ENCODE data around the gene NFIX. TPM values are rescaled to one million over a fixed set of nuclear protein-coding genes. Genes with fewer than 3 reads are reported as not detected.

NFIX gene
- total and polyA plus RNA-seq, 9 of the 15 experiments (the other 6 are each of a cell fraction or from before 2014, with no cell fraction given), result 0.28 to 26.8 (median 5.4) TPM

DNA sequence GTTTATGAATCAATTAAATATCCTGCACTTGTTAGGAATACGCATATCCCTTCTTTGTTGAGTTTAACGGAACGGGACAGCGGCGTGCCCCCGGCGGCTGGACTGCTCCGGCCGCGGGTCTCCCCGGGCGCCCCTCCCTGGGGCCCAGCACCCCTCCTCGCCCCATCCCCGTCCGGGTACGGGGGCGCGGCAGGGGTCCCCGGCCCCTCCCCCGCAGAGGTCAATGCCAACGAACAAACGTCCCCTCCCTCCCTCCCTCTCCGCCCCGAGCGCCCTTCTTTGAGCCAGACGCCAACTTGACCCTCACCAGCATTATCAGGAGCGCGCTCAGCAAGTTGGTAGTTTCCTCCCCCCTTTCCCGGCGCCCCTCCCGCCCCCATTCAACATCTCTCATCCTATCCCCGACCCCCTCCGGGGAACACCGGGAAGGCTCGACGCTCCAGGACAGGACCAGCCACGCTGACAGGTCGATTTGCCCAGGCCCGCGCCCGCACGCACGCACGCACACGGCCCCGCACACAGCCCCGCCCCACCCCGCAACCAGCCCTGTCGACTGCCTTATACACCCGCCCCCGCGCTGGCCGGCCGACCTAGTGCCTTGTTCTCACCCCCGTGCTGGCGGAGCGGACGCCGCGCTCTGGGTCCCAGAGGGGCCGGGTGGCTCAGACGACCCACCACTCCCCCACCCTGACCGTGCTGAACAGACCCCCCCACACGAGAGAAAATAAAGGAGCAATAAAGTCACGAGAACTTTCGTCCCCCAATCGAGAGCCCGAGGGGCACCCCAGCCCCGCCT lies 102.4 kb downstream of the NFIX start (continued):
- TF ChIP-seq BACH1 (tag; IDR thresholded peaks at IDR 0.05), result no peak
- no peak for TF ChIP-seq EWSR1 (IDR thresholded peaks at IDR 0.05; ENCODE audit: borderline replicate concordance, low read depth, partially characterized antibody)
- no peak for TF ChIP-seq SETDB1 (IDR thresholded peaks at IDR 0.05; ENCODE audit: low read length)
- peak; percentile 68 for TF ChIP-seq FIP1L1 (IDR thresholded peaks at IDR 0.05; ENCODE audit: low read depth, low read length, poor library complexity, severe bottlenecking)
- TF ChIP-seq HNRNPK (IDR thresholded peaks at IDR 0.05; ENCODE audit: low read depth, low read length, poor library complexity, severe bottlenecking), result no peak
- no peak for TF ChIP-seq BRCA1 (IDR thresholded peaks at IDR 0.05)
- no peak for TF ChIP-seq BRCA1 (CRISPR knock-in tag; IDR thresholded peaks at IDR 0.05)
- no peak for TF ChIP-seq SRSF7 (optimal IDR thresholded peaks at IDR 0.05; ENCODE audit: low read depth, low read length)
- no peak for TF ChIP-seq MITF (IDR thresholded peaks at IDR 0.05)
- TF ChIP-seq, protein P1, sequence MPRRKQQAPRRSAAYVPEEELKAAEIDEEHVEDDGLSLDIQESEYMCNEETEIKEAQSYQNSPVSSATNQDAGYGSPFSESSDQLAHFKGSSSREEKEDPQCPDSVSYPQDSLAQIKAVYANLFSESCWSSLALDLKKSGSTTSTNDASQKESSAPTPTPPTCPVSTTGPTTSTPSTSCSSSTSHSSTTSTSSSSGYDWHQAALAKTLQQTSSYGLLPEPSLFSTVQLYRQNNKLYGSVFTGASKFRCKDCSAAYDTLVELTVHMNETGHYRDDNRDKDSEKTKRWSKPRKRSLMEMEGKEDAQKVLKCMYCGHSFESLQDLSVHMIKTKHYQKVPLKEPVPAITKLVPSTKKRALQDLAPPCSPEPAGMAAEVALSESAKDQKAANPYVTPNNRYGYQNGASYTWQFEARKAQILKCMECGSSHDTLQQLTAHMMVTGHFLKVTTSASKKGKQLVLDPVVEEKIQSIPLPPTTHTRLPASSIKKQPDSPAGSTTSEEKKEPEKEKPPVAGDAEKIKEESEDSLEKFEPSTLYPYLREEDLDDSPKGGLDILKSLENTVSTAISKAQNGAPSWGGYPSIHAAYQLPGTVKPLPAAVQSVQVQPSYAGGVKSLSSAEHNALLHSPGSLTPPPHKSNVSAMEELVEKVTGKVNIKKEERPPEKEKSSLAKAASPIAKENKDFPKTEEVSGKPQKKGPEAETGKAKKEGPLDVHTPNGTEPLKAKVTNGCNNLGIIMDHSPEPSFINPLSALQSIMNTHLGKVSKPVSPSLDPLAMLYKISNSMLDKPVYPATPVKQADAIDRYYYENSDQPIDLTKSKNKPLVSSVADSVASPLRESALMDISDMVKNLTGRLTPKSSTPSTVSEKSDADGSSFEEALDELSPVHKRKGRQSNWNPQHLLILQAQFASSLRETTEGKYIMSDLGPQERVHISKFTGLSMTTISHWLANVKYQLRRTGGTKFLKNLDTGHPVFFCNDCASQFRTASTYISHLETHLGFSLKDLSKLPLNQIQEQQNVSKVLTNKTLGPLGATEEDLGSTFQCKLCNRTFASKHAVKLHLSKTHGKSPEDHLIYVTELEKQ (CRISPR knock-in tag; IDR thresholded peaks at IDR 0.05), result no peak
- peak; percentile 91; the same call in 1 of the 2 replicates for TF ChIP-seq RHOXF2B (CRISPR knock-in tag; conservative IDR thresholded peaks at IDR 0.05)
- TF ChIP-seq GTF2A2 (tag; IDR thresholded peaks at IDR 0.05), result no peak
- TF ChIP-seq ZNF311 (CRISPR knock-in tag; IDR thresholded peaks at IDR 0.05), result no peak
- no peak for TF ChIP-seq HDAC3 (IDR thresholded peaks at IDR 0.05; ENCODE audit: borderline replicate concordance, partially characterized antibody)
- no peak for TF ChIP-seq NFE2 (IDR thresholded peaks at IDR 0.05; ENCODE audit: low read depth)
- no peak for TF ChIP-seq HIVEP1 (CRISPR knock-in tag; IDR thresholded peaks at IDR 0.05)
